Vagina (tissue), 2 donors: ENCODE results near the gene TRNAU1AP.

Experiments used
- CTCF ChIP-seq, 3 experiments: fragments of 450-650 bp in 2 of 3; fragments of 200-600 bp in 1 of 3; sonication (generic) in 1 of 3; IDR thresholded peaks; one replicate each; pipeline ENCODE4 v1.5.1; 2017 to 2019; ENCODE audit warnings: antibody characterized with exemption in 3 of 3, mild to moderate bottlenecking in 2 of 3, moderate library complexity in 2 of 3
- POLR2AphosphoS5 ChIP-seq, 2 donors: sonication (generic); formaldehyde crosslinking; IDR thresholded peaks; one replicate each; pipeline ENCODE4 v1.9.0; 2017; ENCODE audit warnings: antibody characterized with exemption in 2 of 2, mild to moderate bottlenecking in 2 of 2, low read depth in 1 of 2; ENCODE audit not compliant: insufficient read depth in 1 of 2

- no peak for TF ChIP-seq CTCF (IDR thresholded peaks at IDR 0.05)
- TF ChIP-seq POLR2AphosphoS5 (IDR thresholded peaks at IDR 0.05; ENCODE audit: insufficient read depth in 1 of 2, low read depth in 1 of 2): no peak
Measured at GRCh38 chr1:28521502-28522164, 31.3 kb upstream of the TRNAU1AP start.
